GM12891 (cell line): Measurements from ENCODE around the gene CD226.
"Not testable (repeated sequence)": the region's sequence is repeated elsewhere in the genome, so short reads cannot be mapped to it uniquely, and the experiment has no call there.

Source experiments
- DNase-seq: peaks from one replicate; pipeline ENCODE4 v3.0.0; 2011; ENCODE audit warnings: low spot score; ENCODE audit not compliant: insufficient read length
- FAIRE-seq: peaks from 2 replicates; lab custom pipeline; 2011; peaks lifted over from hg19 to GRCh38; lab: Jason Lieb, UNC
- PAX5 ChIP-seq: IDR thresholded peaks from 2 replicates; pipeline ENCODE4 v1.6.1; 2011; ENCODE audit warnings: low read length, moderate library complexity, mild to moderate bottlenecking; ENCODE audit not compliant: insufficient read depth, severe bottlenecking
- POLR2A ChIP-seq: IDR thresholded peaks from 2 replicates; pipeline ENCODE4 v1.6.1; 2011; ENCODE audit warnings: low read depth, low read length, control low read depth
- POLR2AphosphoS5 ChIP-seq: IDR thresholded peaks from 2 replicates; pipeline ENCODE4 v1.6.1; 2011; ENCODE audit warnings: low read depth, low read length, control low read depth
- POU2F2 ChIP-seq: IDR thresholded peaks from 2 replicates; pipeline ENCODE4 v1.6.1; 2011; ENCODE audit warnings: low read depth, mild to moderate bottlenecking, control low read depth, low read length, moderate library complexity
- SPI1 ChIP-seq: IDR thresholded peaks from 2 replicates; pipeline ENCODE4 v1.6.1; 2011; ENCODE audit warnings: low read depth, low read length, control low read depth
- TAF1 ChIP-seq: IDR thresholded peaks from 2 replicates; pipeline ENCODE4 v1.6.1; 2011; ENCODE audit warnings: low read depth, low read length, control low read depth

Gene CD226

DNA sequence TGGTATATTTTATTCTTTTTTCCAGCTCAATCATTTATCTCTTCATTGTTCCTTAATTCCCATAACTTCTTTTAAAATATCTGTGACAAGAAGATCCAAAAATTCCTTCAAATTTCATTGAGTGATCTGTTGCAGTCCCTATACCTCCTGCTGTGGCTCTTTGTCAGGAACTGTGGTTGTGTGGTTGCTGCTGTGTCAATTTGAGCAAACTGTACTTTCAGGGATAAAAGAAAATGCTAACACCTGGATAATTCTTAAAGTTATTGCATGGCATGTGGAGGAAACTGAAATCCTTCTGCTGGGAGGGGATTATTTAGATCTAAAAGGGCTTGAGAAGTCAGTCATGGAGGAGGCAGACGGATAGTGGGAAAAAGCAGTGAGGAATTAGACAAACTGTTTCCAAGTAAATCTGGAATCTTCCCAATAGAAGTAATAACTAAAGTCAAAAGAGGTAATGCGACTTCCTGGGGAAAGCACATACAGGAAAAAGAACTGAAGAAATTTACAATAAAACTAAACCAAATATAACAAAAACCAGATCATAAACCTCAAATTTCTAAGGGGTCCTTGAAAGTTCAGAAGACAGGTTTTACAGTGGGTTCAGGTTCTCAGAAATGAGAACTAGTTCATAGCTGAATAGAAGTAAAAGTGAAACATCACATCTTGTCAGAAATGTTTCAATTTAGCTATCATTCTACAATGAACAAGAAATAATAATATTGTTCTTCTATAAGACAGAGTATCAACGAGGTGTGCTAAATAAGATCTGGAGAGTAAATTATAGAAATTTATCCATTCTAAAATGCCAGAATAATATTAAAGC, 33.5 kb upstream of the CD226 start:
- no peak for DNase-seq
- FAIRE-seq: no peak
- TF ChIP-seq SPI1 (peak; percentile 46), POLR2AphosphoS5 (no peak), POLR2A (no peak)

DNA sequence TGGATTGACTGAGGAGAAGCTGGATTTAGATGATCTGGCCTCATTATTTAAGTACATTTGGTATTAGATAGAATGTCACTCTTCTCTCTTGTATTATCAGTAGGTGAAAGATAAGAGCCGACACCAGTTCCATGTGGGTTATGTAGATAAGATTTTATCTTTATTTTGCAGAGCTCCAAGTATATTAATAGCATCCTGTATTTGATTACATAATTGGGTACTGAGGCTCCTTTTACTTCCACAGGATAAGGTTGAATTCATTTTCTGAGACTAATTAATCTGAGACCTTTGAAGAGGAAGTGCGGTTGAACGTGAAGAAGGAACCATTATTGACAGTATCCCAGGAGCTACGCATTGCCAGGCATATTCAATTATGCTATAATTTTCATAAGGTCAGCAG, 32.8 kb upstream of the CD226 start:
- FAIRE-seq (no peak), DNase-seq (no peak)

DNA sequence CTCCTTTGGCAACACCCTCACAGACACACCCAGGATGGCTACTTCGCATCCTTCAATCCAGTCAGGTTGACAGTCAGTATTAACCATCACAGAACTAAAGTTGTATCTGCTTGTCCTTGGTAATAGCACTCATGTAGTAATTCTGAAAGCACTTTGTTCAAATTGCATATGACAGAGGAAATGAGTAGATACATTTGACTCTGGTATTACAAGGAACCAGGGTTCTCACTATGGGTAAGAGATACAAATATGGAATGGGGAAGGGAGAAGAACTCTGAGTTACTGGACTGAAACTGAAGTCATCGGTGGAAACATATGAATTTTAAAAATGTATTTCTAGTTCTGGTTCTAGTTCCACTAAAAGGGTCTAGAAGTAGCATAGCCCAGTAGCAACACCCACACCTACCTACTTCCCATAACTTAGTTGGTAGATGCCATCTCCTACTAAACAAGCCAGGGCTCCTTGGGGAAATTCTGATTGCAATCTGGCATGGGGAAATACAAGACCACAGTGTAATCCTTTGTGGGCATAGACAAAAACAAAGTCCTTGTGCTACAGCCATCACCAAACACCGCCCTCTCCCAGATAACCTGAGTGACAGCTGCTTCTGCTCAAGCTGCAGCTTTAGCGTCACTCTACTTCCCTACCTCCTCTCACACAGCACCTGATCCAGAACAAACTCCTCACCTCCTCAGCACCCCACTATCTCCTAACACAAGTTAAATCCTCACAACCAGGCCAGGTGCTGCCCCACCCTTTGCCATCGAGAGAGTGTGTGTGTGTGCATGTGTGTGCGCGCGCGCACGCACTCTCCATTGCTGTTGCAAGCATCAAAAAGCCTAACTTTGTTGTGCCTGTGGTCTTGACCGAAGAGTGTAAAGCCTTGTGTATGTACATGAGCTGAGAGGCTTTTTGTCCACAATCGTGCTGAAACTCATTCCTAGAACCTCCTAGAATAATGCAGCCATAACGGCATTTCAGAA, 31.4 kb upstream of the CD226 start:
- FAIRE-seq (peak; percentile 76), DNase-seq (no peak)
- TF ChIP-seq TAF1 (no peak), POLR2A (no peak), POLR2AphosphoS5 (no peak), PAX5 (no peak), POU2F2 (no peak), SPI1 (peak; percentile 74)

More for the DNA sequence above, 32.8 kb upstream of the CD226 start:
- no peak for TF ChIP-seq TAF1
- TF ChIP-seq POLR2AphosphoS5: no peak
- TF ChIP-seq SPI1: peak; percentile 72
- TF ChIP-seq POU2F2: no peak
- TF ChIP-seq POLR2A: no peak

- not testable (repeated sequence) for FAIRE-seq, DNase-seq
Observed at GRCh38 chr18:69975294-69975693, 27.6 kb upstream of the CD226 start.

DNA sequence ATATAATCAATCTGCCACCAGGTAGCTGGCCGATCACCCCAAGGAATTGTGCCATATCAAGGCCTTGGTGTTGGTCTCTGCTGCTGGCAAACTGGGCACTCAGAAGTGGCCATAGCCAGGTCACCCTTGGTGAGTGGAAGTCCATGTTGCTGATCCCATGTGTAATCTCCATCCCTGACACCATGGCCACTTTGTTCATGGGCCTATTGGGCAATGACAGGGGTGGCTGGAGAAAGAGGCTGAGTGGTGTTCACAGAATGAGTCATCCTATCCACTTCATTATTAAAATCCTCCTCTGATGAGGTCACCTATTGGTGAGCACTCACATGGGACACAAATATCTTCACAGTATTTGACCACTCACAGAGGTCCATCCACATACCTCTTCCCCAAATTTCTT, 26.7 kb upstream of the CD226 start:
- FAIRE-seq: no peak
- no peak for TF ChIP-seq PAX5
- TF ChIP-seq POLR2AphosphoS5: no peak
- TF ChIP-seq POLR2A: no peak
- no peak for TF ChIP-seq TAF1
- TF ChIP-seq POU2F2: no peak
- TF ChIP-seq SPI1: no peak
- DNase-seq: no peak

GRCh38 chr18:69969491-69969890, 21.8 kb upstream of the CD226 start:
- TF ChIP-seq TAF1 (no peak), SPI1 (no peak), POLR2A (no peak), PAX5 (no peak), POU2F2 (no peak), POLR2AphosphoS5 (no peak)
- no peak for DNase-seq
- no peak for FAIRE-seq

- FAIRE-seq (peak; percentile 61), DNase-seq (no peak)
- TF ChIP-seq POU2F2: no peak
- TF ChIP-seq PAX5: no peak
- TF ChIP-seq SPI1: no peak
- TF ChIP-seq POLR2A: no peak
- TF ChIP-seq POLR2AphosphoS5: no peak
- TF ChIP-seq TAF1: no peak
Observed at GRCh38 chr18:69968039-69968438, 20.4 kb upstream of the CD226 start.

DNA sequence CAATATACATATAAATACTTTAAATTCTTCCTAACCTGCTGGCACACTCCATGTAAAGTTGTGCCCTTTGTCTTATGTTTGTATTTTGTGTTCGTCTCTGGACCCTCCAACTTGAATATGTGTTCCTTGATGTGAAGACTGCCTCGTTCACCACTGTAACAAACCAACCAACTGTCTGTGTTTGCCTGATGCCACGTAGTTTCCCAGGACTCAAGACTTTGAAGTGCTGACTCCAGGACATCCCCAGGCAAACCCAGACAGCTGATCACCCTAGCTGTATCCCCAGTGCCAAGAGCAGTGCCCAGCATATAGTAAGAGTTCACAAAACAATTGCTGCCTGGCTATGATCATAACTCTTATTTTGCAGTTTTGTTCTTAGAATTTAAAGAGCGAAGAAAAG, 15.5 kb upstream of the CD226 start:
- DNase-seq: no peak
- TF ChIP-seq PAX5 (no peak), TAF1 (no peak), SPI1 (no peak), POLR2A (no peak), POLR2AphosphoS5 (no peak), POU2F2 (no peak)
- FAIRE-seq: no peak

DNA sequence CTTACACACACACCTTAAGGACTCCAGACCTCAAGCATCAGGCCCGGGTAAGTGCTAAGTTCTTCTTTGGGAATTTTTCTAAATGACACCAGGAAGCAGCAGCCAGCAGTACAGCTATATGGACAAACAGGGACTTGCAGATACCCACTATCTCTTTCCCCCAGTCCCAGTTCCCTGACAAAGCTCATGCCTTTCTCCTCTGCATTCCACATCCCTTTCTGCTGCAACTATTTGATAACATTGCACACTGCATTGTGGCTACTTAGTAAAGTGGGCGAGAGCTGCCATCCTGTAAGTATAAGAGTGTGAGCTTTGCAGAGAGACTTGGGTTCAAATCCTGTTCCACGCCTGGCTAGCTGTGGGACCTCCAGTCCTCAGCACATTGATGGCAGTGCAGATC, 14.0 kb upstream of the CD226 start:
- no peak for FAIRE-seq
- DNase-seq: no peak
- TF ChIP-seq SPI1 (no peak), POLR2AphosphoS5 (no peak), POU2F2 (no peak), POLR2A (no peak), PAX5 (no peak), TAF1 (no peak)

GRCh38 chr18:69958422-69958821, 10.7 kb upstream of the CD226 start:
- DNase-seq: no peak
- FAIRE-seq: peak; percentile 90
- TF ChIP-seq POLR2A (no peak), TAF1 (no peak), PAX5 (no peak), POU2F2 (peak; percentile 86)
